GM19372 (cell line): Measurements from ENCODE around the gene SMTNL2.
"Not testable (repeated sequence)": the region's sequence is repeated elsewhere in the genome, so short reads cannot be mapped to it uniquely, and the experiment has no call there.

Experiments used
- ATAC-seq: cut with Tn5 transposase; IDR thresholded peaks from one replicate; pipeline ENCODE4 v1.9.1; 2021; ENCODE audit warnings: mild to moderate bottlenecking, low read depth, moderate library complexity; ENCODE audit not compliant: unreplicated experiment

The SMTNL2 gene

DNA sequence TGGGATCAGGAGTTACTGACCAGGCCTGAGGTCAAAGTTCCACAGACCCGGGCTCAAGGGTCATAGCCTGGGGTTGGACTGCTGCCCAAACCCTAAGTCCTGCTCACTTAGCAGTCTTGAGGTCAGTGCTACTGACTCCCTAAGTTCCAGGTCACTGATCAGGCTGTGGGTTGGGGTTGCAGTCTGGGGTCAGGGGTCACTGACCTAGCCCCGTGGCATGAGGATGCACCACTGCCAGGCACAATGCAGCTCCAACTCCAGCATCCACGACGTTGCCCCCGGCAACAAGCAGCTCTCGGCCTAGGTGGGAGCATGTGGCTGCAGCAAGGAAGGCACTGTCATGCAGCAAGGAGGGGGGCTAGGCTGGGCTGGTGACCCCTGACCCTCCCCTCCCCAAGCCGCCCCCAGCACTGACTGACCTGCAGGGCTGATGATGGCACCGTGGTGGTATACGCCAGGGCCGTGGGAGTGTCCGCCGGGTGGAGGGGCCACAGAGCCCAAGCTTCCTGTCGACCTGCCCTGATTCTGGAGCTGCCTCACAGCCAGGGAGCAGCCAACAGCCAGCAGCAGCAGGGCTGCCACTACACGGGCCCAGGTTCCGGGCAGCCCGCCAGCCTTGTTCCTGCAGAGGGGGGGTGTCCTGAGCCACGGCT lies 25.1 kb upstream of the SMTNL2 start:
- ATAC-seq = no peak

GRCh38 chr17:4559966-4560365 lies 24.4 kb upstream of the SMTNL2 start:
- ATAC-seq = no peak

DNA sequence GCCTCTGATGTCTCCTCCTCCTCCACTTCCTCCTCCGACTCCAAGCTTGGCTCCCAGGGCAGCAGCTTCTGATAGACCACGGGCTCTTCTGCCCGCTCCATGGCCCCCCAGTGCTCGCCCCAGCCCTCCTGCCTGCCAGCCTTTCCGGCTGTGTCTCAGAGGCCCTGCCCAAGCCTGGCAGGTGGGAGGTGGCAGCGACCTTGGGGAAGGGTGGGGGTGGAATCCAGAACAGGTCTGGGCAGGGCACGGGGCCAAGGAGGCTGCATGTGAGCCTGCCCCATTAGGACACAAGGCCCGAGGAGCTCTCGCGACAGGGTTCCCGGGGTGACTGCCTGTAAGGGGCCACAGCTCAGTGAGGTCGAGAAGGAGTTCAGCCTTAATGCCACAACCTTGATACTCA lies 23.9 kb upstream of the SMTNL2 start, which contains the start of gene GGT6:
GGT6 (minus strand) TSS at position 157 of the 400 bp plus-strand sequence; CDS start at position 101, 56 bp downstream.
- no peak for ATAC-seq

DNA sequence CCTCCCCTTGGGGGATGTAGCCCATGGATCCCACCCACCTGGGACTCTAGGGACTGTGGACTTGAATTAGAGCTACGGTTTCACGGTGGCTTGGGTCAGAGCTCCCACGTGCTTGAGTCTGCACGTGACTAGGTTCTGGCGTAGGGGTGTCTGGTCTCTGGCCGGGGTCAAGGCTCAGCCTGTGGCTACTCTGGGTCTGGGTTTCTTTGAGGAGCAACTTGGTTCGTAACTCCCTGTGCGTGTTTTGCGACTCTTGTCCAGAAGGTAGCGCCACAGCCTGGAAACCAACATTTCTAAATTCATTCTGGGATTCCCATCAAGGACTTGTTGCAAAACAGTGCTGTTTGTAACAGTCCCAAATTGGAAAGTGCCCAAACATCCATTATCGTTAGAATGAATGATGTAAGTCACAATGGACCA lies 23.5 kb upstream of the SMTNL2 start:
- no peak for ATAC-seq

DNA sequence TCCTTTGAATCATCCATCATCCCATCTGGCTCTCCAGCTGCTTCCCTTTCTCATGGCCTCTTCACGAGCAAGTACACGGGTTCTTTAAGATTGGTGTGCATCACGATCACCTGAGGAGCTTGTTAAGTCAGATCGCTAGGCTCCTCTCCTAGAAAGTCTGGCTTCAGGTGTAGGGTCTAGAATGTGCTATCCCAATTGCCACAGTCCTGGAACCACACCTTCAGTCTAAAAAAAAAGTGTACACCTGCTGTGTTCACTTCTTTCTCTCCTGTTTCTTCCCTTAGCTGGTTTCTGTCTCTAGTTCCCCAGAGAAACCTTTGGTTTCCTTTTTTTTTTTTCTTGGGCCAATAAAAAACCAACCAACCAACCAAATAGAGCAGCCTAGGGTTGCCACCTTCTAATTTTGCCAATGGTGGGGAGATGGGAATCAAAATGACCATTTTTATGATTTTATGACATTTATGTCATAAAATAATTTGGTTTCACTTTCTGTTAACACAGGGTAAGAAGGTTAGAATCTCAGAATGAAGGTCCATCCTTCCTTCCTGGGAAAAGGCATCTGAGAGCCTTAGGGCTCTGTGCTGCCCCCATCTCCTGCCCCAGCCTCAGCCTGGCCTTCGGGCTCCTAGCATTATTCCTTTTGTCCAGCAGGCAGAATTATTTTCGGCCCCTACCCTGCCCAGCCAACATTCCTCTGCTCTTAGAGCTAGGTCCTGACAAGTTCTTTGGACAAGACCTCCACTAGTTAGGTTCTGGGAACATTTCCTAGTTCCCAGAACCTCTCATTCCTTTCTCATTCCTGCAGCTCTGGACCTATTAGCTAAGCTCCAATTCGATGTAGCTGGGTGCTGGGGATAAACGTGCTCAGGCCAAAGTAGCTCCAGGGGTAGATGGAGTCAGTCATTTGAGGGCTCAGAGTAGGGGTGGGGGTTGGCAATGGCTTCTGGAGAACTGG lies 22.0 kb upstream of the SMTNL2 start:
- no peak for ATAC-seq

DNA sequence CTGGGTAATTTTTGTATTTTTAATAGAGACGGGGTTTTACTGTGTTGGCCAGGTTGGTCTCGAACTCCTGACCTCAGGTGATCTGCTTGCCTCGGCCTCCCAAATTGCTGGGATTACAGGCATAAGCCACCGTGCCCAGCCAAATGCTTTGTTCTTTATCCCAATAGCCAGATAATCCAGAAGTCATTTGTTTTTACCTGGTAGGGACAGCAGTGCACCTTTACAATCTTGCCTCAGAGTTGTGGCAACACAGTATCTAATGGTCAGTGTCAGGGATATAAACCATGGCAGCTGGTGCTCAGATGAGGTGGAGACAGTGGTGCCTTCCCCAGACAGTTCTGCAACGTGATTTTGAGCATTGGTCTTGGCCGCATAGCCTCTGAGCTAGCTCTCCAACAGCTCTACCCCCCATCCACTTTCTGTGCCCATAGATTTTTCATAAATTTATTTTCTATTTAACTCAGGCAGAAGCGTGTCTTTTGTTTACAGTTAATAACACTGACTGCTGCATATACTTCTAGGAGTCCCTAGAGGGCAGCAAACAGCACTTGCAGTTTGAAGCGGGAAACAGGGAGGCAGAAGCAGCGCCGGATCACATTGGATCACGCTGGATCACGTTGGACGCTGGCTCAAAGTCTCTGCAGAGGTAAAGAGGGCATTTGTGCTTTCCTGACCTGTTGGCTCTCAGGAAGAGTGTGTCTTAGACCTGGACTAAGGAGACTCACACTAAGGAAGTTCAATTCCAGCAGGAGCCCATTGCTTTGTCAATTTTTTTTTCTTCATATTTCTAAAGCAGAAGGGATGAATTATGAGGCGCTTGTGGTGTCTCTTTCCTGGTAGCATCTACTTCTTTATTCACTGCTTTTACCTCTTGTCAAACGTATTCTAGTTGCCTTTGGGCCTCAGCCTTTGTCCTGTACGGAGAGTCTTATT lies 18.9 kb upstream of the SMTNL2 start:
- no peak for ATAC-seq

GRCh38 chr17:4566785-4567184 lies 17.5 kb upstream of the SMTNL2 start:
- no peak for ATAC-seq

DNA sequence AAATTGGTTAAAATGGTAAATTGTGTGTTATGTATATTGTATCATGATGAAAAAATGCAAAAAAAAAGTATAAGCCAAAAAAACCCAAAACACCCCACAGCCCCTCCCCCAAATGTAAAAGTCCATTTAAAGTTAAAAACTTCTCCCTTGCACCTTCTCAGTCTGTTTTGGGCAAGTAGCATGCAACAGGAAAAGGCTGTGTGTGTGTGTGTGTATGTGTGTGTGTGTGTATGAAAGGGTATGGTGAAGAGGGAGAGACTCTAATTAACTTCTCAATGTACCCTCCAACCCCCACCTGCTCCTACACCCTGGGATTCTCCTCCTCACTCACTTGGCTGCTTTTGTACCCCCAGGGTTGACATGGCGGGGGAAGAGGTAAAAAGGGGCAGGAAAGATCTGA lies 14.7 kb upstream of the SMTNL2 start:
- no peak for ATAC-seq

- no peak for ATAC-seq
Observed at GRCh38 chr17:4572131-4572530, 12.2 kb upstream of the SMTNL2 start.

DNA sequence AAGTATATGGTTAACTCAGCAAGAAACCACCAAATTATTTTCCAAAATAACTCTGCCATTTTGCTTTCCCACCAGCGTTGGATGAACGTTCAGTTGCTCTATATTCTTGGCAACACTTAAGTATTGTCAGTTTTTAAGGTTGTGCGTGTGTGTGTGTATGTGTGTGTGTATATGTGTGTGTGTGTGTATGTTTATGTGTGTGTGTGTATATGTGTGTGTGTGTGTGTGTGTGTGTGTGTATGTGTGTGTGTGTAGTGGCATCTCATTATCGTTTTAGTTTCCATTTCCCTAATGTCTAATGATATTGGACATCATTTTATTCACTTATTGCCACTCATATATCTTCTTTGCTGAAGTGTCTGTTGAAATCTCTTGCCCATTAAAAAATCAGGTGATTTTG lies 11.2 kb upstream of the SMTNL2 start:
- ATAC-seq = no peak

DNA sequence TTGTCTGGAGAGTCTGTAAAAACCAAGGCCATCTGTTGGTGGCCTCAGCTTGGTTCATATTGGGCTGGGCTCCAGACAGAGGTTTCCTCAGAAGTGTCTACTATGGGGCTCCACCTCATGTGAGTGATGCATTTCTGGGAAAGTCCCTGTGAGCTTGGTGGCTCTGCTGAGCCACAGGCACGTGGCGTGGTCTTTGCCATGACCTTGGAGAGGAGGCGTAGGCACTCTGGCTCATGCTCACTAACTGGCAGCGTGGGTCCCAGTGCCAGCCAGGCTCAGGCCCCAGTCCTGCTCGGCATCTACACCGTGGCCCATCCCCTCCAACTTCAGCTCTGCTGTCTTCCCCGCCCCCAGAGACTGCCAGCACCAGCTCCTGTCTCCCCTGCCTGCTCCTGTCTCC lies 10.7 kb upstream of the SMTNL2 start:
- ATAC-seq = no peak

DNA sequence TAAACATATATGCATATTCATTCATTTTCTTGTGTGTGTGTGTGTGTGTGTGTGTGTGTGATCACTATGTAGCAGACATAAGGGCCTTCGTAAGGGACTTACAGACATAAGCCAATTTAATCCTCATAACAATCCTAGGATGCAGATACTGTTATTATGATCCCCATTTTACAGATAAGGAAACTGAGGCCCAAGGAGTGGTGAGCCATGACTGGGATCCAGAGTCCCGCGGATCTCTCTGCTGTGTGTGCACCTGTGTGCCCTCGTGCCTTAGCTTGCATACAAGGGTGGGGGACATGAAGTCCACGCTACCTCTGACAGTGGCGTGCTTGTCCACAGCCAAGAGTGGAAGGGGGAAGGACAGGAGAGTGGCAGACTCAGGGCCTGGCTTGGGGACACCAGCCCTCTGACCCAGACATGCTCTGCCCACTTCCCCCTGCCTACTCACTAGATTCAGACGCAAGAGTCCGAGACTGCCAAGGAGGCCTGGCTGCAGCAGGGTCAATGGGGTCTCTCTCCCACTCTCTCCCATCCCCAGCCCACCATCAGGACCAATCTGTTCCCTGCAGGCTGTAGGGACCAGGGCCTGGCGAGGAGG lies 9.8 kb upstream of the SMTNL2 start:
- ATAC-seq = no peak

DNA sequence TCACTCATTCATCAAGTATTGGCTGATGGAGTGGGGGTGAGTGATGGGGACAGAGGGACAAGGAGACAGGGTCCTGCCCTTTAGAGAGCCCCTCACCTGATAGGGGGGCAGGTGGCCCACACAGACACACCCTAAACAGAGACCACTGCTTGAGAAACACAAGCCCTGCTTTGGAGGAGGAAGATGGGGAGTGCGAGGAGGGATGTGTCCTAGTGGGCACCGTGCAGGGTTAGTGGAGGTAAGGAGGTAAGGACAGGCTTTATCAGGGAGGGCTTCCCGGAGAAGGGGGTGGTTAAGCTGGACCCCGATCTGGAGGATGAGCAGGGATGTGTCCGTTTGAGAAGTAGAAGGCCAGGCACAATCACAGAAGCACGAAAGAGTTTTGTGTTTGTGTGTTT lies 8.2 kb upstream of the SMTNL2 start:
- ATAC-seq = no peak

GRCh38 chr17:4576729-4577322 lies 7.5 kb upstream of the SMTNL2 start:
- no peak for ATAC-seq

DNA sequence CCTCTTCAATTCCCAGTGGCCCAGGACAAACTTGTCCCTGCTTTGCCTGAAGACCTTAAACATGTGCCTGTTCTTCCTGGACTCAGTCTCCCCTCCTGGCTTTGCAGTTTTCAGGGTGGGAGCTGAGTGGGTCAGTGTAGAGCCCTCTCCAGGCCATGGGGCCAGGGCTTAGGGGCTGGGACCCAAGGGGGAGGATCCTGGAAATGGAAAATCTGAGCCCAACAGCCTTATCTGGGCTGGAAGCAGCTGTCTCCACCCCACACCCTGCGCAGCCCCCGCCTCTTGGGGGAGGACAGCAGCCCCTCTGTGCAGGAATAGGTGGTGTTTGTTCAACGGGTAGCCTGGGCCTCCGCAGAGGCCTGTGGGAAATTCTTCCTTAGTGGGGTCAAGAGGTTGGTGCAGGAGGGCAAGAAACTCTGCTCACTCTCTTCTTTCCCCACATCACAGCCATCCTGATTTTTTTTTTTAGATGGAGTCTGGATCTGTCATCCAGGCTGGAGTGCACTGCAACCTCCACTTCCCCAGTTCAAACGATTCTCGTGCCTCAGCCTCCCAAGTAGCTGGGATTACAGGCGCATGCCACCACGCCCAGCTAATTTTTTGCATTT lies 6.8 kb upstream of the SMTNL2 start:
- ATAC-seq = no peak

DNA sequence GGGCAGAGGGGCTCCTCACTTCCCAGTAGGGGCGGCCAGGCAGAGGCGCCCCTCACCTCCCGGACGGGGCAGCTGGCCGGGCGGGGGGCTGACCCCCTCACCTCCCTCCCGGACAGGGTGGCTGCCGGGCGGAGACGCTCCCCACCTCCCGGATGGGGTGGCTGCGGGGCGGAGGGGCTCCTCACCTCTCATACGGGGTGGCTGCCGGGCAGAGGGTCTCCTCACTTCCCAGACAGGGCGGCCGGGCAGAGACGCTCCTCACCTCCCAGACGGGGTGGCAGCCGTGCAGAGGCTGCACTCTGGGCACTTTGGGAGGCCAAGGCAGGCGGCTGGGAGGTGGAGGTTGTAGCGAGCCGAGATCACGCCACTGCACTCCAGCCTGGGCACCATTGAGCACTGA lies 6.0 kb upstream of the SMTNL2 start:
- ATAC-seq = not testable (repeated sequence)

GRCh38 chr17:4579678-4580077 lies 4.7 kb upstream of the SMTNL2 start:
- no peak for ATAC-seq

GRCh38 chr17:4580291-4580690 lies 4.0 kb upstream of the SMTNL2 start:
- ATAC-seq = no peak

- no peak for ATAC-seq
Observed at GRCh38 chr17:4582101-4582501, 2.2 kb upstream of the SMTNL2 start.
